WTC11 (cell line): ENCODE measurements around the gene STX17. TPM values are rescaled to one million over a fixed set of nuclear protein-coding genes. Genes with fewer than 3 reads are reported as not detected.

ENCODE experiments used
- ATAC-seq: fragments of 200-7000 bp; cut with Tn5 transposase; 2 replicates; pipeline ENCODE4 v1.10.0; 2021; ENCODE audit warnings: mild to moderate bottlenecking, moderate library complexity
- CTCF ChIA-PET: fragments of 300-600 bp; sonication (Branson Sonifier 250); formaldehyde crosslinking; loops from one replicate; lab custom pipeline; 2021; ENCODE audit warnings: antibody characterized with exemption; lab: Charles Lee
- POLR2A ChIA-PET: fragments of 350-600 bp; sonication (Branson Sonifier 250); formaldehyde crosslinking; loops from one replicate; lab custom pipeline; 2021; ENCODE audit warnings: antibody characterized with exemption; lab: Charles Lee
- DNase-seq: peaks from one replicate; pipeline ENCODE4 v3.0.0; 2021; ENCODE audit warnings: low spot score
- H3K27ac Mint-ChIP-seq: 2 replicates; pipeline ENCODE4 v1.8.0; 2021; ENCODE audit warnings: mixed read lengths
- H3K27me3 Mint-ChIP-seq: 2 replicates; pipeline ENCODE4 v1.8.0; 2021; ENCODE audit warnings: low read depth, mild to moderate bottlenecking, moderate library complexity, mixed read lengths
- H3K36me3 Mint-ChIP-seq: 2 replicates; pipeline ENCODE4 v1.8.0; 2021; ENCODE audit warnings: mixed read lengths
- H3K4me1 Mint-ChIP-seq: 2 replicates; pipeline ENCODE4 v1.8.0; 2022; ENCODE audit warnings: mixed read lengths
- H3K4me3 Mint-ChIP-seq: 2 replicates; pipeline ENCODE4 v1.8.0; 2021; ENCODE audit warnings: mild to moderate bottlenecking, moderate library complexity, mixed read lengths
- H3K9me3 Mint-ChIP-seq: 2 replicates; pipeline ENCODE4 v1.8.0; 2021; ENCODE audit warnings: mixed read lengths
- ATF2 ChIP-seq: sonication (generic); formaldehyde crosslinking; IDR thresholded peaks from 2 replicates; pipeline ENCODE4 v1.8.1; 2022; ENCODE audit warnings: low read depth, missing genetic modification reagents, borderline replicate concordance
- CBFB ChIP-seq: sonication (generic); formaldehyde crosslinking; IDR thresholded peaks from 2 replicates; pipeline ENCODE4 v1.8.1; 2022; ENCODE audit warnings: mild to moderate bottlenecking, low read depth, missing genetic modification reagents
- CREM ChIP-seq: sonication (generic); formaldehyde crosslinking; IDR thresholded peaks from 2 replicates; pipeline ENCODE4 v1.8.1; 2022; ENCODE audit warnings: mild to moderate bottlenecking, missing genetic modification reagents, moderate library complexity
- CTCF ChIP-seq: fragments of 200-600 bp; IDR thresholded peaks from 2 replicates; pipeline ENCODE4 v1.8.0; 2022; ENCODE audit warnings: antibody characterized with exemption
- E2F1 ChIP-seq: sonication (generic); formaldehyde crosslinking; IDR thresholded peaks from 2 replicates; pipeline ENCODE4 v1.8.0; 2022; ENCODE audit warnings: mild to moderate bottlenecking, missing genetic modification reagents
- E2F4 ChIP-seq: sonication (generic); formaldehyde crosslinking; IDR thresholded peaks from 2 replicates; pipeline ENCODE4 v1.8.1; 2022; ENCODE audit warnings: low read depth, mild to moderate bottlenecking, moderate library complexity, missing genetic modification reagents, borderline replicate concordance
- FOXJ3 ChIP-seq: sonication (generic); formaldehyde crosslinking; IDR thresholded peaks from 2 replicates; pipeline ENCODE4 v1.9.0; 2021; ENCODE audit warnings: missing genetic modification reagents, mild to moderate bottlenecking, borderline replicate concordance
- FOXK1 ChIP-seq: sonication (generic); formaldehyde crosslinking; IDR thresholded peaks from 2 replicates; pipeline ENCODE4 v1.8.0; 2022; ENCODE audit warnings: mild to moderate bottlenecking, moderate library complexity, missing genetic modification reagents
- HMGA2 ChIP-seq: fragments of 250-450 bp; sonication (Bioruptor Pico); IDR thresholded peaks from 2 replicates; pipeline ENCODE4 v1.4.0; 2021; ENCODE audit warnings: mild to moderate bottlenecking, moderate library complexity
- NFE2L1 ChIP-seq: sonication (generic); formaldehyde crosslinking; IDR thresholded peaks from 2 replicates; pipeline ENCODE4 v1.8.1; 2023; ENCODE audit warnings: missing genetic modification reagents
- NR1H2 ChIP-seq: sonication (generic); formaldehyde crosslinking; IDR thresholded peaks from 2 replicates; pipeline ENCODE4 v1.9.0; 2021; ENCODE audit warnings: mild to moderate bottlenecking, moderate library complexity, missing genetic modification reagents
- PRDM15 ChIP-seq: sonication (generic); formaldehyde crosslinking; IDR thresholded peaks from 2 replicates; pipeline ENCODE4 v1.8.0; 2022; ENCODE audit warnings: missing genetic modification reagents
- PREB ChIP-seq: sonication (generic); formaldehyde crosslinking; IDR thresholded peaks from 2 replicates; pipeline ENCODE4 v1.8.1; 2022; ENCODE audit warnings: mild to moderate bottlenecking, missing genetic modification reagents, moderate library complexity, borderline replicate concordance
- ZNF219 ChIP-seq: sonication (generic); formaldehyde crosslinking; IDR thresholded peaks from 2 replicates; pipeline ENCODE4 v1.8.0; 2023; ENCODE audit warnings: missing genetic modification reagents, mild to moderate bottlenecking, borderline replicate concordance
- ZNF532 ChIP-seq: fragments of 250-450 bp; sonication (Bioruptor Pico); IDR thresholded peaks from 2 replicates; pipeline ENCODE4 v1.9.0; 2021; ENCODE audit warnings: mild to moderate bottlenecking, borderline replicate concordance
- total RNA-seq: library from RNA; stranded (reverse); gene quantifications from 3 replicates; pipeline ENCODE4 v1.2.3, GENCODE V29; 2021

Gene STX17
- total RNA-seq, 1 experiment from 2014 or later: 22.1 TPM

- POLR2A ChIA-PET: no interaction called here
- no peaks in the 10 kb centered on the region for H3K4me1 Mint-ChIP-seq
- DNase-seq (no peak), ATAC-seq (0 out of 2 replicates have a peak, but pooled peaks have one; percentile 30)
- no peaks in the 10 kb centered on the region for H3K27me3 Mint-ChIP-seq
- CTCF ChIA-PET: interaction anchor here (0.5 to 2.0 kb wide), 24 partner anchors 10 to 1563 kb away, joined by 3 to 19 read pairs (median 4); partner anchors contain the start of gene NR4A3
- no peaks in the 10 kb centered on the region for H3K9me3 Mint-ChIP-seq
- no peaks in the 10 kb centered on the region for H3K36me3 Mint-ChIP-seq
- H3K27ac Mint-ChIP-seq: no peak overlapping the region
- TF ChIP-seq NFE2L1 (CRISPR knock-in tag) (no peak), CTCF (peak; percentile 49; the same call in 1 of the 2 replicates)
- H3K4me3 Mint-ChIP-seq: no peak overlapping the region
These were observed 104.7 kb downstream of the STX17 start for GRCh38 chr9:100011062-100011681.

- Mint-ChIP-seq H3K36me3 (no peaks in the 10 kb centered on the region), H3K9me3 (no peaks in the 10 kb centered on the region), H3K27ac (no peak overlapping the region), H3K4me1 (no peaks in the 10 kb centered on the region), H3K4me3 (no peak overlapping the region), H3K27me3 (no peaks in the 10 kb centered on the region)
- ATAC-seq (no peak), DNase-seq (no peak)
- ChIA-PET CTCF (interaction anchor here (2.0 kb wide), 1 partner anchor 827 kb away, joined by 5 read pairs; no protein-coding TSS in a partner anchor), POLR2A (no interaction called here)
- TF ChIP-seq FOXK1 (CRISPR knock-in tag): no peak
- TF ChIP-seq PRDM15 (CRISPR knock-in tag): no peak
- no peak for TF ChIP-seq PREB (CRISPR knock-in tag)
- no peak for TF ChIP-seq HMGA2
- no peak for TF ChIP-seq ZNF219 (CRISPR knock-in tag)
- no peak for TF ChIP-seq NR1H2 (CRISPR knock-in tag)
These were observed 105.8 kb downstream of the STX17 start for GRCh38 chr9:100012279-100012678.

- no peaks in the 10 kb centered on the region for H3K4me1 Mint-ChIP-seq
- CTCF ChIA-PET: interaction anchor here (0.6 to 1.3 kb wide), 4 partner anchors 14 to 781 kb away, joined by 3 to 4 read pairs (median 4); no protein-coding TSS in a partner anchor
- H3K9me3 Mint-ChIP-seq: no peaks in the 10 kb centered on the region
- no peaks in the 10 kb centered on the region for H3K36me3 Mint-ChIP-seq
- no peak overlapping the region for H3K27ac Mint-ChIP-seq
- DNase-seq (no peak), ATAC-seq (no peak)
- no peak overlapping the region for H3K4me3 Mint-ChIP-seq
- POLR2A ChIA-PET: no interaction called here
- H3K27me3 Mint-ChIP-seq: no peaks in the 10 kb centered on the region
- TF ChIP-seq E2F1 (CRISPR knock-in tag): no peak
- TF ChIP-seq ATF2 (CRISPR knock-in tag): no peak
- TF ChIP-seq CBFB: no peak
- no peak for TF ChIP-seq FOXJ3 (CRISPR knock-in tag)
- no peak for TF ChIP-seq E2F4 (CRISPR knock-in tag)
- TF ChIP-seq ZNF532: no peak
- TF ChIP-seq CREM: no peak
- TF ChIP-seq FOXK1 (CRISPR knock-in tag): no peak
These were observed 107.1 kb downstream of the STX17 start for GRCh38 chr9:100013573-100013972.
